BJ (cell line): ENCODE results near the gene PRICKLE2. TPM values are rescaled to one million over a fixed set of nuclear protein-coding genes. Genes with fewer than 3 reads are reported as not detected.

Experiments used
- CTCF ChIA-PET: fragments of 350-600 bp; formaldehyde crosslinking; extraction: SDS; loops from one replicate; lab custom pipeline; 2021; ENCODE audit warnings: antibody characterized with exemption, inconsistent platforms; lab: Yijun Ruan, JAX
- POLR2A ChIA-PET: fragments of 300-600 bp; sonication (Branson Sonifier 250); formaldehyde crosslinking; extraction: SDS; loops from one replicate; lab custom pipeline; 2021; ENCODE audit warnings: antibody characterized with exemption; lab: Charles Lee
- DNase-seq: peaks from one replicate; pipeline ENCODE4 v3.0.0-alpha.2; 2011; ENCODE audit warnings: low read depth
- H3K27me3 ChIP-seq: 2 replicates; pipeline ENCODE4 v1.6.0; 2011; ENCODE audit warnings: low read length; ENCODE audit not compliant: control insufficient read depth, insufficient read depth
- H3K36me3 ChIP-seq: 2 replicates; pipeline ENCODE4 v1.5.1; 2011; ENCODE audit warnings: low read length; ENCODE audit not compliant: control insufficient read depth, insufficient read depth
- H3K4me3 ChIP-seq: 2 replicates; pipeline ENCODE4 v1.5.1; 2011; ENCODE audit warnings: low read depth, mild to moderate bottlenecking, control low read depth, low read length
- CTCF ChIP-seq: IDR thresholded peaks from 2 replicates; pipeline ENCODE4 v1.5.1; 2011; ENCODE audit warnings: low read depth, mild to moderate bottlenecking, control low read depth, inconsistent platforms, low read length, moderate library complexity; ENCODE audit not compliant: insufficient read depth
- polyA plus RNA-seq: library from polyadenylated mRNA; depleted of rRNA; stranded (reverse); fragments of >200 nt; gene quantifications from 2 replicates; pipeline ENCODE4 v1.2.3, GENCODE V29; 2011

Gene PRICKLE2
- polyA plus RNA-seq, 1 experiment, result 3.5 TPM

GRCh38 chr3:64129106-64129505, 96.2 kb downstream of the PRICKLE2 start:
- H3K27me3 ChIP-seq, result no peaks in the 10 kb centered on the region
- no peaks in the 10 kb centered on the region for H3K36me3 ChIP-seq
- no peak for DNase-seq
- H3K4me3 ChIP-seq, result no peak overlapping the region
- no peak for TF ChIP-seq CTCF
- POLR2A ChIA-PET, result no interaction called here
- CTCF ChIA-PET, result interaction anchor here (1.8 kb wide), 1 partner anchor 11 kb away, joined by 5 read pairs; no protein-coding TSS in a partner anchor

DNA sequence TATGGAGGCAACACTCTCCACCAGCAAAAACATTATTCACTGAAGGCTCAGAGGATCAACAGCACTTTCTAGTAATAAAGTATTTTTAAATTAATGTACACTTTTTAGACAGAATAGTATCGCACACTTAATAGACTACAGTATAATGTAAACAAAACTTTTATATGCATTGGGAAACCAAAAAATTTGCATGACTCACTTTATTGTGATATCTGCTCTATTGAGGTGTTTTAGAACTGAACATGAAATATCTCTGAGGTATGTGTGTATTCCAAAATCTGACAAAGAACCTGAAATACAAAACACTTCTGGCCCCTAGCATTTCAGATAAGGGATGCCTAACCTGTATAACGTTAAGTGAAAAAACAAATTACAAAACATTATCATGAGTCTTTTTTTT, 99.7 kb downstream of the PRICKLE2 start:
- Histone ChIP-seq H3K36me3 (no peaks in the 10 kb centered on the region; the same call in 1 of the 2 replicates), H3K27me3 (no peaks in the 10 kb centered on the region), H3K4me3 (no peak overlapping the region)
- ChIA-PET POLR2A (no interaction called here), CTCF (no interaction called here)
- DNase-seq, result no peak
- TF ChIP-seq CTCF, result no peak

- no peak overlapping the region for H3K4me3 ChIP-seq
- no peaks in the 10 kb centered on the region for H3K27me3 ChIP-seq
- no peak for TF ChIP-seq CTCF
- POLR2A ChIA-PET, result no interaction called here
- CTCF ChIA-PET, result interaction anchor here (0.6 kb wide), 1 partner anchor 99 kb away, joined by 4 read pairs; no protein-coding TSS in a partner anchor
- DNase-seq, result no peak
- H3K36me3 ChIP-seq, result no peaks in the 10 kb centered on the region; the same call in 1 of the 2 replicates
These were observed 101.3 kb downstream of the PRICKLE2 start for GRCh38 chr3:64123931-64124330.

- ChIA-PET CTCF (interaction anchor here (0.6 kb wide), 1 partner anchor 362 kb away, joined by 3 read pairs; no protein-coding TSS in a partner anchor), POLR2A (no interaction called here)
- Histone ChIP-seq H3K4me3 (no peak overlapping the region), H3K27me3 (no peaks in the 10 kb centered on the region), H3K36me3 (no peaks in the 10 kb centered on the region; the same call in 1 of the 2 replicates)
- no peak for TF ChIP-seq CTCF
- no peak for DNase-seq
These were observed 102.8 kb downstream of the PRICKLE2 start for GRCh38 chr3:64122476-64122875.

DNA sequence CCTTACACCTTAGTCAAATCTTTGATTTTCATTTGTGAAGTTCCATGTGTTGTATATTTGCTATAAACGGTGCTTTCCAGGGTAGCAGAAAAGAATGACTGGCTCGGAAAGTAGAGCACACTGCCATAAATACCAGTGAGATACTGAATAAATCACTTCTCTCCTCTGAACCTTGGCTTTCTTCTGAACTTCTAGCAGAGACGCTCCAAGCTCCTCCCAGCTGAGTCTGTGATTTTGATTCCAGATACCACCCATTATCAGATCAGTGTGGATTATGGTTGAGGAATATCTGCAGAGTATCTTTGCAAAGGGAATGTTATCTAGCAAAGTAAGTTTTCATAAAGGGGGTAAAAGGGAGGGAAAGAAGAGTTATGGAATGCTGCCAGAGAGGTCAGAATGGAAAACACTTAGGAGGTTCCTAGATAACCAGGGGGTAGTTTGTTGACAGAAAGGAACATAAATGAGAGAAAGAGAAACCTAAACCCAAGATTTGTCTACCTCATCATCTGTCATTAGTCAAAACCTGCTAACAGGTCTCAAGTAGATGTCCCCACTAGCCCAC, 103.4 kb downstream of the PRICKLE2 start:
- no peak overlapping the region for H3K4me3 ChIP-seq
- DNase-seq, result no peak
- no peak for TF ChIP-seq CTCF
- ChIA-PET POLR2A (no interaction called here), CTCF (no interaction called here)
- H3K36me3 ChIP-seq, result no peaks in the 10 kb centered on the region; the same call in 1 of the 2 replicates
- H3K27me3 ChIP-seq, result no peaks in the 10 kb centered on the region
